Motor neuron (in vitro differentiated cells): ENCODE results near the gene SYNJ2. TPM values are rescaled to one million over a fixed set of nuclear protein-coding genes. Genes with fewer than 3 reads are reported as not detected.

Experiments
- ATAC-seq, 8 experiments: fragments of 200-7000 bp; cut with Tn5 transposase; replicated peaks in 6 of 8; 2 replicates each; pipeline ENCODE4 v1.8.0; 2021; ENCODE audit warnings: mild to moderate bottlenecking in 8 of 8, moderate library complexity in 8 of 8
- H3K27ac ChIP-seq, 2 donors: fragments of 250-450 bp; sonication (Bioruptor Pico); 2 replicates each; pipeline ENCODE4 v1.9.0; 2021; ENCODE audit warnings: antibody characterized with exemption in 2 of 2, mild to moderate bottlenecking in 2 of 2, moderate library complexity in 1 of 2
- H3K4me1 ChIP-seq, 2 donors: fragments of 250-450 bp; sonication (Bioruptor Pico); replicated peaks in 1 of 2; 2 replicates each; pipeline ENCODE4 v1.6.1; 2021; ENCODE audit warnings: antibody characterized with exemption in 2 of 2, mild to moderate bottlenecking in 2 of 2, moderate library complexity in 1 of 2
- H3K4me3 ChIP-seq, 5 donors: fragments of 250-450 bp; sonication (Bioruptor Pico); 2 replicates each; pipeline ENCODE4 v1.9.0; 2021; ENCODE audit warnings: antibody characterized with exemption in 5 of 5, mild to moderate bottlenecking in 5 of 5, moderate library complexity in 4 of 5
- WGBS, 10 experiments: fragments of 450-650 bp; shearing (Covaris generic); methylation state at CpG; one replicate each; pipeline ENCODE4 v1.0.0; 2022; 5-methylcytosine and 5-hydroxymethylcytosine counted together
- in situ Hi-C, 9 experiments: fragments of 400-800 bp; cut with MboI; loops; one replicate each; pipeline ENCODE4 v1.15.0; 2021; ENCODE audit warnings: low sequenced_read_pairs in 9 of 9, low pct_unique_long_range_greater_than_20kb in 2 of 9; ENCODE audit not compliant: unreplicated experiment in 9 of 9
- total RNA-seq, 8 experiments: library from RNA; unstranded; fragments of 300-600 nt; gene quantifications; 2 replicates each; pipeline versions ENCODE4 v1.2.3 to v1.2.4, GENCODE V29; 2022

Gene SYNJ2
- total RNA-seq, 8 experiments from 2014 or later, result 0.60 to 35.5 (median 2.2) TPM

GRCh38 chr6:158076548-158076947 lies 94.9 kb downstream of the SYNJ2 start:
- H3K4me3 ChIP-seq, result no peak overlapping the region
- in situ Hi-C loops, result loop anchor here in 2 of 9 experiments (25.0 kb wide), 2 partner anchors 164 to 314 kb away; no protein-coding TSS in a partner anchor
- H3K27ac ChIP-seq, result no peak overlapping the region
- peaks cover 0 to 2% of the 10 kb centered on the region in 2 donors for H3K4me1 ChIP-seq
- ATAC-seq, result no peak
- 60 to 100% (median 91%) methylated on average over 1 to 16 of the region's 18 CpGs for WGBS, 10 experiments

- WGBS, 10 experiments, result 72 to 100% (median 95%) methylated on average over 1 to 6 of the region's 10 CpGs; no CpG with 5 or more reads in 2 of the 10 experiments
These were observed 96.0 kb downstream of the SYNJ2 start for GRCh38 chr6:158077676-158078075.

GRCh38 chr6:158078320-158078719 lies 96.7 kb downstream of the SYNJ2 start:
- whole genome bisulfite sequencing, 10 experiments, result 58 to 94% (median 82%) methylated on average over 1 to 7 of the region's 7 CpGs
- no peak overlapping the region for H3K4me3 ChIP-seq
- in situ Hi-C loops, result loop anchor here in 2 of 9 experiments (25.0 kb wide), 2 partner anchors 166 to 316 kb away; no protein-coding TSS in a partner anchor

More at GRCh38 chr6:158077676-158078075, 96.0 kb downstream of the SYNJ2 start:
- no peaks in the 10 kb centered on the region for H3K4me1 ChIP-seq
- H3K27ac ChIP-seq, result no peak overlapping the region
- in situ Hi-C loops, result loop anchor here in 2 of 9 experiments (25.0 kb wide), 2 partner anchors 165 to 315 kb away; no protein-coding TSS in a partner anchor
- no peak overlapping the region for H3K4me3 ChIP-seq
- ATAC-seq, result peak in 4 of 8 experiments; percentile 13 to 85 (median 46)

GRCh38 chr6:158080849-158081656 lies 99.4 kb downstream of the SYNJ2 start:
- 68 to 97% (median 80%) methylated on average over 2 to 13 of the region's 18 CpGs; no CpG with 5 or more reads in 2 of the 10 experiments for WGBS, 10 experiments
- in situ Hi-C loops, result loop anchor here in 2 of 9 experiments (25.0 kb wide), 2 partner anchors 169 to 319 kb away; no protein-coding TSS in a partner anchor
- ATAC-seq, result no peak
- Histone ChIP-seq H3K27ac (no peak overlapping the region), H3K4me1 (no peaks in the 10 kb centered on the region), H3K4me3 (no peak overlapping the region)

More at GRCh38 chr6:158078320-158078719, 96.7 kb downstream of the SYNJ2 start:
- no peak for ATAC-seq
- Histone ChIP-seq H3K27ac (no peak overlapping the region), H3K4me1 (no peaks in the 10 kb centered on the region)

- no peak overlapping the region for H3K27ac ChIP-seq
- in situ Hi-C loops, result loop anchor here in 2 of 9 experiments (25.0 kb wide), 2 partner anchors 169 to 319 kb away; no protein-coding TSS in a partner anchor
- H3K4me3 ChIP-seq, result no peak overlapping the region
- 90 to 100% (median 97%) methylated on average over 1 to 6 of the region's 6 CpGs; no CpG with 5 or more reads in 4 of the 10 experiments for WGBS, 10 experiments
- no peaks in the 10 kb centered on the region for H3K4me1 ChIP-seq
- no peak for ATAC-seq
These were observed 99.9 kb downstream of the SYNJ2 start for GRCh38 chr6:158081657-158081935.

- in situ Hi-C loops, result loop anchor here in 2 of 9 experiments (25.0 kb wide), 2 partner anchors 171 to 321 kb away; no protein-coding TSS in a partner anchor
- ATAC-seq, result no peak
- no peak overlapping the region for H3K4me3 ChIP-seq
- no peaks in the 10 kb centered on the region for H3K4me1 ChIP-seq
- no peak overlapping the region for H3K27ac ChIP-seq
- WGBS, 10 experiments, result 82 to 100% (median 95%) methylated on average over 1 to 12 of the region's 23 CpGs; no CpG with 5 or more reads in 2 of the 10 experiments
These were observed 102.0 kb downstream of the SYNJ2 start for GRCh38 chr6:158083455-158084325.

GRCh38 chr6:158085261-158086053 lies 103.8 kb downstream of the SYNJ2 start:
- no peak for ATAC-seq
- 40 to 100% (median 84%) methylated on average over 1 to 10 of the region's 21 CpGs; no CpG with 5 or more reads in 2 of the 10 experiments for WGBS, 10 experiments
- H3K27ac ChIP-seq, result no peak overlapping the region
- in situ Hi-C loops, result loop anchor here in 2 of 9 experiments (25.0 kb wide), 2 partner anchors 173 to 323 kb away; no protein-coding TSS in a partner anchor
- H3K4me3 ChIP-seq, result no peak overlapping the region
- H3K4me1 ChIP-seq, result no peaks in the 10 kb centered on the region

- in situ Hi-C loops, result loop anchor here in 2 of 9 experiments (25.0 kb wide), 2 partner anchors 174 to 324 kb away; no protein-coding TSS in a partner anchor
- no peak overlapping the region for H3K4me3 ChIP-seq
- WGBS, 10 experiments, result 60 to 100% (median 100%) methylated on average over 1 of the region's 2 CpGs; no CpG with 5 or more reads in 7 of the 10 experiments
- H3K27ac ChIP-seq, result no peak overlapping the region
- H3K4me1 ChIP-seq, result no peaks in the 10 kb centered on the region
- no peak for ATAC-seq
These were observed 104.4 kb downstream of the SYNJ2 start for GRCh38 chr6:158086054-158086503.

GRCh38 chr6:158086504-158087223 lies 105.0 kb downstream of the SYNJ2 start:
- in situ Hi-C loops, result loop anchor here in 2 of 9 experiments (25.0 kb wide), 2 partner anchors 174 to 324 kb away; no protein-coding TSS in a partner anchor
- H3K4me3 ChIP-seq, result no peak overlapping the region
- H3K4me1 ChIP-seq, result no peaks in the 10 kb centered on the region
- H3K27ac ChIP-seq, result no peak overlapping the region
- ATAC-seq, result no peak
- WGBS, 10 experiments, result 80 to 100% (median 90%) methylated on average over 1 to 6 of the region's 32 CpGs; no CpG with 5 or more reads in 6 of the 10 experiments

- H3K4me3 ChIP-seq, result no peak overlapping the region
- in situ Hi-C loops, result loop anchor here in 2 of 9 experiments (25.0 kb wide), 2 partner anchors 175 to 325 kb away; no protein-coding TSS in a partner anchor
- no peaks in the 10 kb centered on the region for H3K4me1 ChIP-seq
- no peak overlapping the region for H3K27ac ChIP-seq
- 81 to 100% (median 94%) methylated on average over 2 to 7 of the region's 14 CpGs for WGBS, 10 experiments
- ATAC-seq, result no peak
These were observed 105.7 kb downstream of the SYNJ2 start for GRCh38 chr6:158087224-158087867.

GRCh38 chr6:158092806-158093205 lies 111.1 kb downstream of the SYNJ2 start:
- in situ Hi-C loops, result loop anchor here in 2 of 9 experiments (25.0 kb wide), 2 partner anchors 181 to 331 kb away; no protein-coding TSS in a partner anchor

More at GRCh38 chr6:158092806-158093205, 111.1 kb downstream of the SYNJ2 start:
- whole genome bisulfite sequencing, 10 experiments, result 80 to 83% methylated on average over 1 to 3 of the region's 9 CpGs; no CpG with 5 or more reads in 8 of the 10 experiments
- no peak overlapping the region for H3K4me3 ChIP-seq
- no peak for ATAC-seq
- H3K27ac ChIP-seq, result no peak overlapping the region
- no peaks in the 10 kb centered on the region for H3K4me1 ChIP-seq
